Stimulated activated CD4-positive, alpha-beta T cell treated with anti-CD3 and anti-CD28 coated beads, TNF-alpha, amount 100 ng/mL, for 48 hours (primary cell): Measurements from ENCODE around the gene TRAF4.
"Not testable (repeated sequence)": the region's sequence is repeated elsewhere in the genome, so short reads cannot be mapped to it uniquely, and the experiment has no call there.

Source experiments
- DNase-seq, 3 donors: peaks; one replicate each; pipeline ENCODE4 v3.0.0-alpha.2; 2020; ENCODE audit warnings: low read depth in 3 of 3

Gene TRAF4

DNA sequence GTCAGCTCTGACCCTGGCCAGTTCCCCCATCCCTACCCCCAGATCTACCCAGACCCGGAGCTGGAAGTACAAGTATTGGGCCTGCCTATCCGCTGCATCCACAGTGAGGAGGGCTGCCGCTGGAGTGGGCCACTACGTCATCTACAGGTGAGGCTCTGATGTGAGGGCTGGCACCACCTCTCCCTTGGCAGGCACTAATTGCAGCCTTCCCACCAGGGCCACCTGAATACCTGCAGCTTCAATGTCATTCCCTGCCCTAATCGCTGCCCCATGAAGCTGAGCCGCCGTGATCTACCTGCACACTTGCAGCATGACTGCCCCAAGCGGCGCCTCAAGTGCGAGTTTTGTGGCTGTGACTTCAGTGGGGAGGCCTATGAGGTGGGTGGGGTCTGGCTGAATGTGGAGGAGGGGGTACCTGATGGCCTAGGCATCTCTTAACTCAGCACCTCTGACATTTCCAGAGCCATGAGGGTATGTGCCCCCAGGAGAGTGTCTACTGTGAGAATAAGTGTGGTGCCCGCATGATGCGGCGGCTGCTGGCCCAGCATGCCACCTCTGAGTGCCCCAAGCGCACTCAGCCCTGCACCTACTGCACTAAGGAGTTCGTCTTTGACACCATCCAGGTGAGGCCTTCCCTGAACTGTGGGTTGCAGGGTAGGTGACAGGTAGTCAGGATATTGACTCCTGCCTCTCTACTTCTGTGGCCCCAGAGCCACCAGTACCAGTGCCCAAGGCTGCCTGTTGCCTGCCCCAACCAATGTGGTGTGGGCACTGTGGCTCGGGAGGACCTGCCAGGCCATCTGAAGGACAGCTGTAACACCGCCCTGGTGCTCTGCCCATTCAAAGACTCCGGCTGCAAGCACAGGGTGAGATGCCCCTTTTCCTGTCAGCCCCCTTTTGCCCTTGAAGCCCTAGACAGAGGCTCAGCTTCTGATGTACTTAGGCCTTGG, 4.3 kb downstream of the TRAF4 start:
- DNase-seq: no peak

DNA sequence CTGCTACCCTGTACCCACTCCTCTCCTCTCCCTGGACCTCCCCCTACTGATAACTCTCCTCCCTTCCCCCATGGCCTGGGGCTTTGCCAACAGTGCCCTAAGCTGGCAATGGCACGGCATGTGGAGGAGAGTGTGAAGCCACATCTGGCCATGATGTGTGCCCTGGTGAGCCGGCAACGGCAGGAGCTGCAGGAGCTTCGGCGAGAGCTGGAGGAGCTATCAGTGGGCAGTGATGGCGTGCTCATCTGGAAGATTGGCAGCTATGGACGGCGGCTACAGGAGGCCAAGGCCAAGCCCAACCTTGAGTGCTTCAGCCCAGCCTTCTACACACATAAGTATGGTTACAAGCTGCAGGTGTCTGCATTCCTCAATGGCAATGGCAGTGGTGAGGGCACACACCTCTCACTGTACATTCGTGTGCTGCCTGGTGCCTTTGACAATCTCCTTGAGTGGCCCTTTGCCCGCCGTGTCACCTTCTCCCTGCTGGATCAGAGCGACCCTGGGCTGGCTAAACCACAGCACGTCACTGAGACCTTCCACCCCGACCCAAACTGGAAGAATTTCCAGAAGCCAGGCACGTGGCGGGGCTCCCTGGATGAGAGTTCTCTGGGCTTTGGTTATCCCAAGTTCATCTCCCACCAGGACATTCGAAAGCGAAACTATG, 5.2 kb downstream of the TRAF4 start:
- no peak for DNase-seq

GRCh38 chr17:28749516-28750177, 5.8 kb downstream of the TRAF4 start:
- no peak for DNase-seq

DNA sequence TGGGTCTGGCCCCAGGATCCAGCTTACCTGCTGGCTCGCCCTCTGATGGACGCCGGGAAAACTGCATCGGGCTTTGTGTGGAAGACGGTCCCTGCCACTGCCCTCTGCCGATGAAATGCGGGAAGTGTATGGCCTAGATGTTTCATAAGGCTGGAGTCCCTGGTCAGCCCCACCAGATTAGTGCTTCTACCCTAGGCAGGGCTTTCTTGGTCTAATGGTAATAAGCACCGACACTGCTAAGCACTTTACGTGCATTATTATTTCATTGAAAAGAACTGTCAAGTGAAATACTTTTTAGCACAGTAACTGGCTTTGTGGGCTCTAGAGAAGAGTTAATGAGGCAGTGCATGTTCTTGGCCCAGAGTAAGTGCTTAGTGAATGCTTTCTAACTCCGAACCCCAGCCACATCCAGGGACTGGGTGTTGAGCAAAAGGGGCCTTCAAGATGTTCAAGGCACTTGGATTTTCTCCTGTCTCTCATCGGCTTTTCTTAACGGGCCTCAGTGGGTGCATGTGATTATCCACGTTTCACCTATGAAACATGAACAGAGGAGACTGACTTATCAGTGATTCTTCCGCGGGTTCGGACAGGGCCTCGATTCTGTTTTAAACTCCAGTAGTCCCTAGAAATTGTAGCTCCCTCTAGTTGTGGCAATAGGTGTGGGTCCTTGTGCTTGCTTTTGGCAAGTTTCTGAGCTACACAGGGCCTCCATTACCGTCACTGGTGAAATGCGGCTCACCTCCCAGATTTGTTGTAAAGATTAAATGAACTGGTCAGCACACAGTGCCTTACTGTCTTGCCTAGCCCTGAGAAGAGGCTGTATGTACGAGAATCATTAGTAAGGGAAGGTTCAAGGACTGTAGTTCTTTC, 6.6 kb downstream of the TRAF4 start:
- peak; percentile 83 to 88 (median 83) for DNase-seq

DNA sequence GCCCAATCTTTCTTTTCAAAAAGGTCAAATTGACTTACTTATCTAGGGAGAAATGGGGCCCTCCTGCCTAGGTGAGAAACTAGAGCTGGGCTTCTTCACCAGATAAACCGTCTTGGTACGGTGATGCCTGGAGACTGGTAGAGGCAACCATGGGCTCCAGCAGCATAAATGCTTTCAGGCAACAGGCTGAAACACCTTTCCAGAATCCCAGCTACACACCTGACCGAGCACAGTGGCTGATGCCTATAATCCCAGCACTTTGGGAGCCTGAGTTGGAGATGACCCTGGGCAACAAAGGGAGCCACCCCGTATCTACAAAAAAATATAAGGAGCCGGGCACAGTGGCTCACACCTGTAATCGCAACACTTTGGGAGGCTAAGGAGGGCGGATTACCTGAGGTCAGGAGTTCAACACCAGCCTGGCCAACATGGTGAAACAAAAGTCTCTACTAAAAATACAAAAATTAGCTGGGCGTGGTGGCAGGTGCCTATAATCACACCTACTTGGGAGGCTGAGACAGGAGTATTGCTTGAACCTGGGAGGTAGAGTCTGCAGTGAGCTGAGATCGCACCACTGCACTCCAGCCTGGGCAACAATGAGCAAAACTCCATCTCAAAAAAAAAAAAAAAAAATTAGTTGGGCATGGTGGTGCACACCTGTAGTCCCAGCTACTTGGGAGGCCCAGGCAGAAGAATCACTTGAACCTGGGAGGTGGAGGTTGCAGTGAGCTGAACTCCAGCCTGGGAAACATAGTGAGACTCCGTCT, 8.0 kb downstream of the TRAF4 start:
- DNase-seq: no peak

DNA sequence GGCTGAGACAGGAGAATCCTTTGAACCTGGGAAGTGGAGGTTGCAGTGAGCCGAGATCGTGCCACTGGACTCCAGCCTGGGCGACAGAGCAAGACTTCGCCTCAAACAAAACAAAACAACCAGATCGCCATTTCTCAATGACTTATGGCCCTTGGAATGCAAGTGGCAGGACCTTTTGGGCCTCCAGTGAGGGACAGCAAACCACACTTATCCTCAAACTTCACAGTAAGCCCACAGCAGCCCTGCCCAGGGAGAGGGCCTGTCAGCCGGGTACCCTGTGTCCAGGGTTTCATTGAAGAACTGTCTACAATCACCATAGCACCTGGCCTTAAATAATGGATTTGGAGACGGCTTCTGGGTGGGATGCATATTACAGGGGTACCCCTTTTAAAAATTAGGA, 11.7 kb downstream of the TRAF4 start:
- DNase-seq: no peak

GRCh38 chr17:28756049-28756804, 12.4 kb downstream of the TRAF4 start:
- no peak for DNase-seq

DNA sequence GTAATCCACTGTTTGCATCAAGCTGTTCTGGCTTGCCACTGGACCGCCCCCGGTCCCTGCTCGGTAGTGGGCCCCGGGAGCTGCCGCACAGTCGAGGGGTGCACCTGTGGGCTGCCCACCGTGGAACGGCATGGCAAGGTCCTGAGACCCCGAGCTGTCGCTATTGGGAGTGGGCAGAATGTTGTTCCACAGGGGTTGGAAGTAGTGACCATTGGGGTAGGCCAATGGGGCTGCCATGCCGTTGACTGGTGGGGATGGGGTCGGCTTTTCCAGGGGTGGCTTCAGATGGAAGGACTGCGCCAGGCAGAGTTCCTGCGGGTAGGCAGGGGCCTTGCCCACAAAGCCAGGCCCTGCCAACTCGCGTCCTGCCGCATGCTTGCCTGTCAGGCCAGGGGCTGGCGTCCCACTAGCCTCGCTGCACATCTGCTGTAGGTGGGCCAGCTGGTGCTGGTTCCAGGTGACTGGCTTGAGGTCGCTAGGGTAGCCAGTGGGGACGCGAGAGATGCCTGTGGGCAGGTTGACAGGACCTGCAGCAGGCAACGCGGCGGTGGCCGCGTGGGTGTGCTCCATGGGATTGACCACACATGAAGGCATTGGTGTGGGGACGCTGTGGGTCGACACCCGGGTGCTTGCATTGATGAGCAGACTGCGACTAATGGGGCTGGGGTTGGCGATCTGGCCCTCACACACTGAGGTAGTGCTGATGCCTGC, 14.8 kb downstream of the TRAF4 start:
- no peak for DNase-seq

DNA sequence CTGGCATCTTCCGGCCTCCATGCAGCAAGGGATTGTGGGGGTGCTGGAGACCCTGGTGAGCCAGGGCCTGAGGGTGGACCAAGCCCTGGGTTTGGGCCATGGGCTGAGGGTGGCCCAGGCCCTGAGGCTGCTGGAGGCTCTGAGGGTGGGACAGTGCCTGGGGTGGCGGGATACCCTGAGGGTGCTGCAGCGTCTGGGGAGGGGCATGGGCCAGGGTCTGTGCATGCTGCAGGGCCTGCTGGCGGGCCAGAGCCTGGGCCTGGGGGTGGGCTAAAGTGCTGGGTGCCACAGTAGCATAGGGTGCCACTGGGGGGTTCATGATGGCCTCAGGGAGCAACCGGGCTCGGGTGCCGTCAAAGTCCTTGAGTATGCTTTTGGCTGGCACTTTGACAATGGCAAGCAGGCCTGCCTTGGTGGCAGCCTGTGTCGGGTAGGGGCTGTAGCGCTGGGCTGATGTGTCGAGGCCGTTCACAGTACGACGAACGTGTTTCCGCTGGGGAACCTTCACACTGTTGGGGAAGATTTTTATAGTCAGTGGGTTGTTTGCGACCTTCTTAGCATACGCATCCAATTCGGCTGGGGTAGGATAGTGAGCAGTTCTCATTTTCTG, 15.6 kb downstream of the TRAF4 start:
- no peak for DNase-seq

- DNase-seq: no peak
Observed at GRCh38 chr17:28760601-28761562, 17.1 kb downstream of the TRAF4 start.

DNA sequence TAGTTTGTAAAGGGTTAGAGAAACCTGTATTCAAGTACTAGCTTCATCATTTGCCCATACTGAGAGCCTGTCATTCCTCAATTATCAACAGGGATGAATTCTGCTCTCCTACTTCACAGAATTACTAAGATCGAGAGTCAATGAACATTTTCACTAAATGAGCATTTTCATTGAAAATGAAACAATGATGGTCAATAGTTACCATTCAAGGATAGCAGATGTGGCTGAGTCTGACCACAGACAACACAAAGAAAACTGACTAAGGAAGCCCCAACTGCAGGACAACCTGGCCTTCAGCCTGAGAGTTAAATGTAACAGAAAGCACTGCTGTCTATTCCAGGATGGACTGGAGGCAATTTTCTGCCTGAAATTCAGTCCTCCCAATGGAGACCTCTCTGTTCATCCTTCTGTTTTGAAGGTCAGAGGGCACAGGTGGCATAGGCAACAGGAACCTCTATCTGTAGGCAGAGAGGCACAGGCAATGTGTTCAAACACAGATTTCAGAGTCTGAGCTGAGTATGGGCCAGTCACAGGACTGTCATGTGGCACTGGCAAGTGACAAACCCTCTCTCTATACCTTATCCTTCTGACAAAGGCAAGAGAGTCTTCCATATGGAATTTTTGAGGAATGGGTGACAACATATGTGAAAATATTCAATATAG, 19.5 kb downstream of the TRAF4 start:
- no peak for DNase-seq

GRCh38 chr17:28763804-28764266, 20.0 kb downstream of the TRAF4 start:
- peak; percentile 54 to 70 (median 66) for DNase-seq

DNA sequence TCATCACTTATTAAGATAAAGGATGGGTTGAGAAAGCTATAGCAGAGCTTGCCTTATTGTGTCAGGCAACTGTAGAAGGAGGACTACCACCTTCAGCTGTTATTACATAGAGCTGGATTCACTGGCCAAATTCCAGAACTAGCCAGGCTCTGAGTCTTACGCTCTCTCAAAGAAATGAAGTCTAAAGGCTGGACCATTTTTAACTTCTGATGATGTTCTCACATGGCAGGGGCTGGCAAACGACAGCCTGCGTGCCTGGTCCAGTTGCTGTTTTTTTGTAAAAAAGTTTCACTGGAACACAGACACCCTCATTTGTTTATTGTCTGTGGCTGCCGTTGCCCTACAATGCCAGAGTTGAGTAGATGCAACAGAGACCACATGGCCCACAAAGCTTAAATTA, 21.2 kb downstream of the TRAF4 start:
- DNase-seq: no peak

- no peak for DNase-seq
Observed at GRCh38 chr17:28773736-28774135, 29.9 kb downstream of the TRAF4 start.

DNA sequence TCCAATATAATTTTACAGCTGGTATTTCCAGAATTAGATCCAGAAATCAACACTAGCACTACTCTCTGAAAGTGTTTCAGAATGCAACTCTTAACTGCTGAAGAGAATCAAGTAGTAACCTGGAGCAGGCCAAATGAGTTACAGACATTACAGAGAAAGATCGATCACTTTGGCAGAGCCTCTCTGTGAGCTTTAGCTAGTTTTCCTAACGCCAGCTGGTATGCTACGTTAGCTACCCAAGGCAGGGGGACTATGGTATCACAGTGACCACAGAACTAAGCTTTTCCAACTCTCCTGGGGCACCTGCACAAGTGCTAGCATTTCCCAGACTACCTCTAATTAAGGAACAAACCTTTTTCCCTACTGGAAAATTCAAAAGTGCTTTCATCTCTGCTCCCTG, 30.4 kb downstream of the TRAF4 start:
- DNase-seq: no peak

DNA sequence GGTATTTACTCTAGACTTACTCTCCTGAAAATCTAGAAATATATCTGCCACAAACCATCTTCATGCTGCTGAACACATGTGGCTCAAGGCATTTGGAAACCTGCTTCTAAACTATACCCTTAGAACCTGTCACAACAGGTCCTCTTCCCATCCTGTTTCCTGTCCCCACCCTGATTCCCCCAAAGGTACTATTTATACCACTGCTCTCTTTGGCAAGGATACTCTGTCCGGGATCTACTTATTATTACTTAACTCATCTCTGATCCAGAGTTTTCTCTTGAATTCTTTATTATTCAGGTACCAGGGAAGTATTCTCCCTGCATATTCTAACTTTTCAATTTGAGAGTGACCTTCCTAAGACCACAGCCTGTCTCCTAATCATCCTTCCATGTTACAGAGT, 33.4 kb downstream of the TRAF4 start:
- no peak for DNase-seq

- DNase-seq: not testable (repeated sequence)
Observed at GRCh38 chr17:28779601-28780000, 35.8 kb downstream of the TRAF4 start.
